ENCODE measurements around the gene KDM1B.

KDM1B gene

GRCh38 chr6:18265787-18266522 is 110.7 kb downstream of the KDM1B start:
- DNase-seq: no peak

- no peak for DNase-seq
Measured at GRCh38 chr6:18266523-18266912, 111.3 kb downstream of the KDM1B start.

- DNase-seq: peak; percentile 76
Measured at GRCh38 chr6:18268066-18268465, 112.8 kb downstream of the KDM1B start.

GRCh38 chr6:18269253-18269652 is 114.0 kb downstream of the KDM1B start:
- DNase-seq: no peak

GRCh38 chr6:18269717-18270116 is 114.5 kb downstream of the KDM1B start:
- no peak for DNase-seq

GRCh38 chr6:18270216-18270615 is 115.0 kb downstream of the KDM1B start:
- DNase-seq: no peak
